Neural progenitor cell (in vitro differentiated cells): ENCODE results near the gene SMCO2. TPM values are rescaled to one million over a fixed set of nuclear protein-coding genes. Genes with fewer than 3 reads are reported as not detected.
A peak's percentile ranks its signal among the peaks of the same experiment; 100 is the strongest.

Experiments used
- DNase-seq: peaks from one replicate; pipeline ENCODE4 v3.0.0-alpha.2; 2016; ENCODE audit warnings: low spot score
- H2AFZ ChIP-seq: fragments of 200-600 bp; sonication (generic); replicated peaks from 2 replicates; pipeline ENCODE4 v1.6.1; 2016; ENCODE audit warnings: antibody characterized with exemption
- H3F3A ChIP-seq: fragments of 200-600 bp; sonication (generic); 2 replicates; pipeline ENCODE4 v1.6.1; 2016; ENCODE audit warnings: antibody characterized with exemption, low read depth
- H3K27ac ChIP-seq: fragments of 200-600 bp; sonication (generic); 2 replicates; pipeline ENCODE4 v1.5.1; 2016; ENCODE audit warnings: mild to moderate bottlenecking
- H3K27me3 ChIP-seq: fragments of 200-600 bp; sonication (generic); 2 replicates; pipeline ENCODE4 v1.6.1; 2016; ENCODE audit warnings: mild to moderate bottlenecking, moderate library complexity
- H3K36me3 ChIP-seq: fragments of 200-600 bp; sonication (generic); 2 replicates; pipeline ENCODE4 v1.5.1; 2016
- H3K4me1 ChIP-seq: fragments of 200-600 bp; sonication (generic); 2 replicates; pipeline ENCODE4 v1.6.1; 2016; ENCODE audit warnings: mixed run types
- H3K4me2 ChIP-seq: fragments of 200-600 bp; sonication (generic); 2 replicates; pipeline ENCODE4 v1.6.1; 2016
- H3K4me3 ChIP-seq: fragments of 200-600 bp; sonication (generic); 2 replicates; pipeline ENCODE4 v1.5.1; 2016
- H3K79me2 ChIP-seq: fragments of 200-600 bp; sonication (generic); 2 replicates; pipeline ENCODE4 v1.6.1; 2016; ENCODE audit warnings: low read depth
- H3K9ac ChIP-seq: fragments of 200-600 bp; sonication (generic); 2 replicates; pipeline ENCODE4 v1.6.1; 2016
- H3K9me3 ChIP-seq: fragments of 200-600 bp; sonication (generic); 2 replicates; pipeline ENCODE4 v1.5.1; 2016; ENCODE audit warnings: low read depth
- H4K20me1 ChIP-seq: fragments of 200-600 bp; sonication (generic); 2 replicates; pipeline ENCODE4 v1.6.1; 2016; ENCODE audit warnings: low read depth
- H3K27ac Mint-ChIP-seq: 3 replicates; pipeline ENCODE4 v1.8.0; 2021; ENCODE audit warnings: mixed read lengths
- H3K27me3 Mint-ChIP-seq: 2 replicates; pipeline ENCODE4 v1.8.0; 2022; ENCODE audit warnings: low read depth, mild to moderate bottlenecking, inconsistent platforms, moderate library complexity, mixed read lengths; ENCODE audit not compliant: insufficient read depth
- H3K36me3 Mint-ChIP-seq: 3 replicates; pipeline ENCODE4 v1.8.0; 2021; ENCODE audit warnings: mixed read lengths
- H3K4me1 Mint-ChIP-seq: 3 replicates; pipeline ENCODE4 v1.8.0; 2021; ENCODE audit warnings: mixed read lengths
- H3K4me3 Mint-ChIP-seq: 3 replicates; pipeline ENCODE4 v1.8.0; 2021; ENCODE audit warnings: mild to moderate bottlenecking, moderate library complexity, mixed read lengths
- H3K9me3 Mint-ChIP-seq: 3 replicates; pipeline ENCODE4 v1.8.0; 2020; ENCODE audit warnings: mixed read lengths
- EZH2 ChIP-seq: fragments of 200-600 bp; sonication (generic); IDR thresholded peaks from 2 replicates; pipeline ENCODE4 v1.6.1; 2017; ENCODE audit warnings: antibody characterized with exemption, mild to moderate bottlenecking, moderate library complexity
- EZH2phosphoT487 ChIP-seq: fragments of 200-600 bp; sonication (generic); IDR thresholded peaks from 2 replicates; pipeline ENCODE4 v1.6.1; 2017; ENCODE audit warnings: antibody characterized with exemption
- total RNA-seq: library from RNA; depleted of rRNA; stranded (reverse); fragments of >200 nt; gene quantifications from 2 replicates; pipeline ENCODE4 v1.2.3, GENCODE V29; 2015; ENCODE audit warnings: low replicate concordance
- TF ChIP-seq, protein P1 (sequence below): fragments of 200-600 bp; sonication (generic); IDR thresholded peaks from 2 replicates; pipeline ENCODE4 v1.5.1; 2017; ENCODE audit warnings: antibody characterized with exemption, mild to moderate bottlenecking

Gene SMCO2
- total RNA-seq, 1 donor from 2014 or later, result not detected

DNA sequence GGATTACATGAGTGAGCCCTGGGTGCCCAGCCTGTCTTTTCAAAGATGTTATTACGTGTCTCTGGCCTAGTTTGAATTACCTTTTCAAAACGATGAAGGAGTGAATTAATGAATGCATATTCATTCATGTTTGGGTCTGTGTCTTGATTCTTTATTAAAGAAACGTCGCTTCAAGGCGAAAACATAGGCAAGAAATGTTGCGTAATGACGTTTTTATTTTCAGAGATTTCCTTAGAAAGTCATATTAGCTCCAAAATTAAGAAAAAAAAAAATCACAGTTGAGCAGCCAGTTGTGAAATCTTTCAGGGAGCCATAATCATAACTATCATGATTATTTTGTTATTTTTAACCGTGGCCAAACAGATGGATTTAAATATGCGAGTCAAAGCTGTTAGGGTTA is 81.0 kb downstream of the SMCO2 start:
- peaks cover 5% of the 10 kb centered on the region for H4K20me1 ChIP-seq

DNA sequence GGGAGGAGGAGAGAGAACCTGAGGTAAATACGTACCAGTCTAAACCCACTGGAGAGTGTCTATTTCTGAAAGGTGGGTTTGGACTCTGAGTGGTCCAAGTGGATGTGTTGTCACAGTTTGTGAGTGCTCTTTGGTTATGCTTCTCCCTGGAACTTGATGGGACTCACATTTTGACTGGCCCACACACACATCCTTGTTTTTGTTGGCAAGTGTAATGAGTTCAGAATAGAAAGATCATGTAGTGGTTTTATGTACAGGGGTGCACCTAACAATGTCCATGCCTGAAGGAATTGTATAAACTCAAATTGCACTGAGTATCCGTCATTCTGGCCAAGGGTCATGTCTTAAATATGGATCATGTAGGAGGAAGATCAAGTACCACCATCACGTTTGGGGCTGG is 82.3 kb downstream of the SMCO2 start:
- no peak for DNase-seq
- Mint-ChIP-seq H3K9me3 (no peaks in the 10 kb centered on the region), H3K4me3 (no peak overlapping the region), H3K27me3 (no peaks in the 10 kb centered on the region), H3K4me1 (peaks cover 15% of the 10 kb centered on the region), H3K27ac (no peak overlapping the region), H3K36me3 (peaks cover under 1% of the 10 kb centered on the region)
- no peaks in the 10 kb centered on the region for H3K36me3 ChIP-seq
- no peak overlapping the region for H3K4me3 ChIP-seq
- H3K9ac ChIP-seq, result no peak overlapping the region
- H3F3A ChIP-seq, result peaks cover 14% of the 10 kb centered on the region
- H3K27ac ChIP-seq, result no peak overlapping the region
- H2AFZ ChIP-seq, result no peak overlapping the region
- H3K4me2 ChIP-seq, result no peak overlapping the region
- peaks cover 87% of the 10 kb centered on the region for H3K79me2 ChIP-seq
- no peaks in the 10 kb centered on the region for H3K9me3 ChIP-seq
- peaks cover 5% of the 10 kb centered on the region for H4K20me1 ChIP-seq
- peaks cover 6% of the 10 kb centered on the region for H3K4me1 ChIP-seq
- no peak for TF ChIP-seq EZH2
- no peak for TF ChIP-seq EZH2phosphoT487
- TF ChIP-seq, protein P1, sequence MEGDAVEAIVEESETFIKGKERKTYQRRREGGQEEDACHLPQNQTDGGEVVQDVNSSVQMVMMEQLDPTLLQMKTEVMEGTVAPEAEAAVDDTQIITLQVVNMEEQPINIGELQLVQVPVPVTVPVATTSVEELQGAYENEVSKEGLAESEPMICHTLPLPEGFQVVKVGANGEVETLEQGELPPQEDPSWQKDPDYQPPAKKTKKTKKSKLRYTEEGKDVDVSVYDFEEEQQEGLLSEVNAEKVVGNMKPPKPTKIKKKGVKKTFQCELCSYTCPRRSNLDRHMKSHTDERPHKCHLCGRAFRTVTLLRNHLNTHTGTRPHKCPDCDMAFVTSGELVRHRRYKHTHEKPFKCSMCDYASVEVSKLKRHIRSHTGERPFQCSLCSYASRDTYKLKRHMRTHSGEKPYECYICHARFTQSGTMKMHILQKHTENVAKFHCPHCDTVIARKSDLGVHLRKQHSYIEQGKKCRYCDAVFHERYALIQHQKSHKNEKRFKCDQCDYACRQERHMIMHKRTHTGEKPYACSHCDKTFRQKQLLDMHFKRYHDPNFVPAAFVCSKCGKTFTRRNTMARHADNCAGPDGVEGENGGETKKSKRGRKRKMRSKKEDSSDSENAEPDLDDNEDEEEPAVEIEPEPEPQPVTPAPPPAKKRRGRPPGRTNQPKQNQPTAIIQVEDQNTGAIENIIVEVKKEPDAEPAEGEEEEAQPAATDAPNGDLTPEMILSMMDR, result no peak
- H3K27me3 ChIP-seq, result no peaks in the 10 kb centered on the region

More for the DNA sequence above, 81.0 kb downstream of the SMCO2 start:
- Histone ChIP-seq H3K27ac (no peak overlapping the region), H3F3A (peaks cover 23% of the 10 kb centered on the region), H3K9ac (no peak overlapping the region), H3K36me3 (no peaks in the 10 kb centered on the region), H3K27me3 (no peaks in the 10 kb centered on the region), H3K4me2 (no peak overlapping the region), H3K4me3 (no peak overlapping the region), H3K4me1 (peaks cover 13% of the 10 kb centered on the region), H3K79me2 (peaks cover 76% of the 10 kb centered on the region), H2AFZ (no peak overlapping the region), H3K9me3 (no peaks in the 10 kb centered on the region)
- TF ChIP-seq EZH2 (no peak), EZH2phosphoT487 (no peak)
- TF ChIP-seq, protein P1, result no peak
- no peak overlapping the region for H3K4me3 Mint-ChIP-seq
- no peaks in the 10 kb centered on the region for H3K36me3 Mint-ChIP-seq
- H3K27ac Mint-ChIP-seq, result no peak overlapping the region
- H3K27me3 Mint-ChIP-seq, result peaks cover 4% of the 10 kb centered on the region
- no peaks in the 10 kb centered on the region for H3K9me3 Mint-ChIP-seq
- no peak for DNase-seq
- H3K4me1 Mint-ChIP-seq, result peaks cover 21% of the 10 kb centered on the region

DNA sequence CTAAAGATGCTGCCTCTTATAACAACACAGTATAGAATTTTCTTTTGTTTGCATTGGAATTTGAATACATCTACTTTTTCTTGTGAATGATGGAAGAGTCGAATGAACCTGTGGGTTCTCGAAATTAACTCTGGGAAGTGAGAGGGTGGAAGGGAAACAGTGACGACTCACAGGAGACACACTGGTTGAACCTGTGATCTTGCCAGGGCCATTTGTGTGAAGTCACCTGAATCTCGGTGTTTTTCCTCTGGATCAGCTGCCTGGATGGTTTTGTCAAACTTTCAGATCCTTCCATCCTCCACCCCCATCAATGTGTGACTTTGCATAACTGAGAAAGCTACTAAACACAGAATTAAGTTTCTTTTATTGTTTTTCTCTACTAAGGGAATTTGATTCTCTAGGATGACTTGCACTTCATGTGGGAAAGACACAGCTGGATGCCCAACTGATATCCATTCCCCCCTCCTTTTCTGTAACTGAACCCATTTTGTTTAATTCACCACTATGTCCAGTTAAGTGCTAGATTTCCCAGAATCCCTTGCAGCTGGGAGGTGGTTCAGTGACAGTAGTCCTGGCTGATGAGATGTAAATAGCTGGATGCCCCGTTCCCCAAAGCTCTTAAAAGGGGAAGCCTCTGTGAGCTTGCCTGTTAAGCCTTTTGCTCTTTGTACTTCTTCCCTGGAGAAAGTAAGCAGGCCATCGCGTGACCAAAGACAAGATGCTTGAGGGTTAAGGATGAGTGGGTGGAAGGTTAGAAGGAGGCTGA is 83.8 kb downstream of the SMCO2 start:
- H3K4me2 ChIP-seq, result no peak overlapping the region
- TF ChIP-seq EZH2phosphoT487, result no peak
- TF ChIP-seq EZH2, result no peak
- TF ChIP-seq, protein P1, result no peak
- H3K9ac ChIP-seq, result no peak overlapping the region
- Mint-ChIP-seq H3K27ac (no peak overlapping the region), H3K27me3 (no peaks in the 10 kb centered on the region), H3K4me1 (peaks cover 21% of the 10 kb centered on the region), H3K9me3 (peaks cover 8% of the 10 kb centered on the region), H3K36me3 (peaks cover 8% of the 10 kb centered on the region), H3K4me3 (no peak overlapping the region)
- peaks cover 85% of the 10 kb centered on the region for H3K79me2 ChIP-seq
- peaks cover 6% of the 10 kb centered on the region for H3K4me1 ChIP-seq
- peak; percentile 25 for DNase-seq
- peaks cover 5% of the 10 kb centered on the region for H4K20me1 ChIP-seq
- H3K27me3 ChIP-seq, result no peaks in the 10 kb centered on the region
- no peak overlapping the region for H2AFZ ChIP-seq
- no peak overlapping the region for H3K4me3 ChIP-seq
- H3K9me3 ChIP-seq, result no peaks in the 10 kb centered on the region
- no peak overlapping the region for H3K27ac ChIP-seq
- peaks cover 6% of the 10 kb centered on the region for H3F3A ChIP-seq
- H3K36me3 ChIP-seq, result no peaks in the 10 kb centered on the region
